ENCODE data around the gene SAMD5. TPM values are rescaled to one million over a fixed set of nuclear protein-coding genes. Genes with fewer than 3 reads are reported as not detected.

The SAMD5 gene
- total and polyA plus RNA-seq, 2 of the 8 experiments (the other 6 are each of a cell fraction or from before 2014, with no cell fraction given) = 0.02 to 0.04 TPM

- Histone ChIP-seq H3K4me3 (ENCODE audit: extremely low read depth in 1 of 4, insufficient read depth in 2 of 4, low read depth in 3 of 4, low read length in 4 of 4) (no peak overlapping the region), H3K9ac (replicated peaks in 1 of 4; ENCODE audit: extremely low read depth in 1 of 4, low read depth in 3 of 4, low read length in 3 of 4) (no peak overlapping the region), H3K79me1 (ENCODE audit: low read depth, low read length) (no peaks in the 10 kb centered on the region), H2BK20ac (ENCODE audit: low read length) (no peak overlapping the region), H3K4ac (replicated peaks; ENCODE audit: insufficient read length, low read depth, low read length) (no peak overlapping the region), H3K27me3 (replicated peaks in 1 of 4; ENCODE audit: control insufficient read depth in 3 of 4, extremely low read depth in 1 of 4, insufficient read depth in 3 of 4, low read length in 3 of 4) (no peaks in the 10 kb centered on the region), H3K56ac (replicated peaks; ENCODE audit: insufficient read length, low read depth, low read length) (no peak overlapping the region), H4K91ac (replicated peaks; ENCODE audit: insufficient read length, low read length) (no peak overlapping the region), H3K27ac (ENCODE audit: low read depth, low read length) (no peak overlapping the region), H3K4me1 (replicated peaks in 1 of 4; ENCODE audit: control insufficient read depth in 3 of 4, insufficient read depth in 4 of 4, low read length in 3 of 4) (no peaks in the 10 kb centered on the region), H3K14ac (ENCODE audit: insufficient read length) (no peak overlapping the region), H3K9me3 (ENCODE audit: insufficient read depth in 2 of 2, low read depth in 1 of 2, low read length in 1 of 2) (no peaks in the 10 kb centered on the region), H2BK5ac (ENCODE audit: low read depth, low read length) (no peak overlapping the region), H3K18ac (ENCODE audit: extremely low read depth, low read length) (no peak overlapping the region), H2BK120ac (replicated peaks; ENCODE audit: low read depth, low read length) (no peak overlapping the region), H4K5ac (ENCODE audit: insufficient read length, low read depth, low read length) (no peak overlapping the region), H3K36me3 (ENCODE audit: control insufficient read depth in 2 of 4, insufficient read depth in 4 of 4, low read length in 3 of 4) (no peaks in the 10 kb centered on the region), H4K20me1 (replicated peaks in 1 of 2; ENCODE audit: control insufficient read depth in 1 of 2, insufficient read depth in 2 of 2, low read length in 2 of 2) (no peaks in the 10 kb centered on the region), H3K23ac (ENCODE audit: insufficient read length) (no peak overlapping the region), H4K8ac (ENCODE audit: extremely low read depth, insufficient read depth, low read length) (no peak overlapping the region), H3K4me2 (ENCODE audit: insufficient read depth in 1 of 2, low read depth in 2 of 2, low read length in 2 of 2) (no peak overlapping the region), H3K23me2 (ENCODE audit: low read depth, low read length) (no peaks in the 10 kb centered on the region), H2AFZ (ENCODE audit: low read length) (no peak overlapping the region), H2BK12ac (ENCODE audit: low read depth, low read length) (no peak overlapping the region), H3K79me2 (ENCODE audit: control insufficient read depth in 1 of 2, insufficient read depth in 2 of 2, low read length in 2 of 2) (no peaks in the 10 kb centered on the region), H2AK5ac (ENCODE audit: low read depth, low read length) (no peak overlapping the region), H2BK15ac (ENCODE audit: low read length) (no peak overlapping the region)
- ChIA-PET POLR2A (ENCODE audit: partially characterized antibody) (no interaction called here), CTCF (ENCODE audit: partially characterized antibody) (no interaction called here)
- 94% methylated on average over 5 of the region's 5 CpGs; no CpG with 5 or more reads in 1 of the 2 experiments for WGBS, 2 experiments (ENCODE audit: extremely low coverage in 1 of 2, insufficient coverage in 1 of 2, insufficient read length in 1 of 2, insufficient replicate concordance in 2 of 2, low coverage in 1 of 2, low lambda C conversion rate in 2 of 2, missing lambda C conversion rate in 1 of 2)
- DNase-seq (ENCODE audit: low read depth in 1 of 2, low spot score in 2 of 2) = no peak
- TF ChIP-seq ASH2L (IDR thresholded peaks at IDR 0.05; ENCODE audit: low read length) (no peak), HDAC2 (IDR thresholded peaks at IDR 0.05; ENCODE audit: borderline replicate concordance in 1 of 2, low read depth in 2 of 2, low read length in 2 of 2) (no peak), USF2 (IDR thresholded peaks at IDR 0.05; ENCODE audit: low read length) (no peak), JUN (IDR thresholded peaks at IDR 0.05; ENCODE audit: low read depth, low read length) (no peak), POU5F1 (IDR thresholded peaks at IDR 0.05; ENCODE audit: low read depth, low read length) (no peak), NANOG (IDR thresholded peaks at IDR 0.05; ENCODE audit: insufficient read depth, low read depth, low read length, poor library complexity, severe bottlenecking) (no peak)
- no peak for FAIRE-seq
These were observed 103.5 kb downstream of the SAMD5 start for GRCh38 chr6:147611992-147612391.

Data from H1 (cell line).